Osteocyte (in vitro differentiated cells): ENCODE results near the gene MYO1A. TPM values are rescaled to one million over a fixed set of nuclear protein-coding genes. Genes with fewer than 3 reads are reported as not detected.
A peak's percentile ranks its signal among the peaks of the same experiment; 100 is the strongest.

Source experiments
- DNase-seq: peaks from one replicate; pipeline ENCODE4 v3.0.0; 2021; ENCODE audit warnings: mixed read lengths; ENCODE audit not compliant: unreplicated experiment; ENCODE audit errors: extremely low spot score
- H3K27ac Mint-ChIP-seq: one replicate; pipeline ENCODE4 v1.8.0; 2021; ENCODE audit warnings: mild to moderate bottlenecking, mixed read lengths; ENCODE audit not compliant: unreplicated experiment
- H3K27me3 Mint-ChIP-seq: one replicate; pipeline ENCODE4 v1.8.0; 2021; ENCODE audit warnings: mixed read lengths; ENCODE audit not compliant: unreplicated experiment
- H3K36me3 Mint-ChIP-seq: one replicate; pipeline ENCODE4 v1.8.0; 2021; ENCODE audit warnings: mixed read lengths; ENCODE audit not compliant: unreplicated experiment
- H3K4me1 Mint-ChIP-seq: one replicate; pipeline ENCODE4 v1.8.0; 2021; ENCODE audit warnings: mixed read lengths; ENCODE audit not compliant: unreplicated experiment
- H3K4me3 Mint-ChIP-seq: one replicate; pipeline ENCODE4 v1.8.0; 2021; ENCODE audit warnings: mild to moderate bottlenecking, moderate library complexity, mixed read lengths; ENCODE audit not compliant: unreplicated experiment
- H3K9me3 Mint-ChIP-seq: one replicate; pipeline ENCODE4 v1.8.0; 2021; ENCODE audit warnings: mixed read lengths; ENCODE audit not compliant: unreplicated experiment
- CTCF ChIP-seq: fragments of 200-600 bp; sonication (generic); IDR thresholded peaks from 2 replicates; pipeline ENCODE4 v1.5.0; 2021; ENCODE audit warnings: antibody characterized with exemption, mild to moderate bottlenecking, moderate library complexity
- total RNA-seq: library from RNA; stranded (reverse); gene quantifications from 2 replicates; pipeline ENCODE4 v1.2.1, GENCODE V29; 2021

The MYO1A gene
- total RNA-seq, 1 donor from 2014 or later = not detected

- peaks cover 57% of the 10 kb centered on the region for H3K4me1 Mint-ChIP-seq
- peak overlapping the region; percentile 98 for H3K4me3 Mint-ChIP-seq
- H3K27ac Mint-ChIP-seq = peak overlapping the region; percentile 89
- peaks cover 26% of the 10 kb centered on the region for H3K36me3 Mint-ChIP-seq
- no peaks in the 10 kb centered on the region for H3K9me3 Mint-ChIP-seq
- H3K27me3 Mint-ChIP-seq = no peaks in the 10 kb centered on the region
- DNase-seq = no peak
- TF ChIP-seq CTCF = no peak
Measured at GRCh38 chr12:57089271-57090245, 39.6 kb upstream of the MYO1A start.

- Mint-ChIP-seq H3K27me3 (no peaks in the 10 kb centered on the region), H3K4me3 (peak within 1 kb of the TSS; percentile 98), H3K4me1 (peaks cover 50% of the 10 kb centered on the region), H3K9me3 (no peaks in the 10 kb centered on the region), H3K36me3 (peaks cover 24% of the 10 kb centered on the region), H3K27ac (peak within 1 kb of the TSS; percentile 97)
- DNase-seq = peak; percentile 96
- no peak for TF ChIP-seq CTCF
Measured at GRCh38 chr12:57088354-57089270, 38.7 kb upstream of the MYO1A start, which contains the start of gene NAB2. NAB2 (plus strand) TSS chr12:57089114; CDS start chr12:57089272, 158 bp downstream.

GRCh38 chr12:57087691-57088353, 37.9 kb upstream of the MYO1A start:
- H3K9me3 Mint-ChIP-seq = no peaks in the 10 kb centered on the region
- TF ChIP-seq CTCF = no peak
- no peaks in the 10 kb centered on the region for H3K27me3 Mint-ChIP-seq
- peaks cover 43% of the 10 kb centered on the region for H3K4me1 Mint-ChIP-seq
- peak overlapping the region; percentile 82 for H3K4me3 Mint-ChIP-seq
- DNase-seq = peak; percentile 94
- peaks cover 19% of the 10 kb centered on the region for H3K36me3 Mint-ChIP-seq
- peak overlapping the region; percentile 97 for H3K27ac Mint-ChIP-seq

- Mint-ChIP-seq H3K9me3 (no peaks in the 10 kb centered on the region), H3K27me3 (no peaks in the 10 kb centered on the region), H3K27ac (peak overlapping the region; percentile 97), H3K4me3 (peak overlapping the region; percentile 82), H3K4me1 (peaks cover 38% of the 10 kb centered on the region), H3K36me3 (peaks cover 14% of the 10 kb centered on the region)
- DNase-seq = peak; percentile 91
- no peak for TF ChIP-seq CTCF
Measured at GRCh38 chr12:57087010-57087690, 37.2 kb upstream of the MYO1A start.
